Mononuclear cell (primary cell): ENCODE data around the gene TCHHL1. TPM values are rescaled to one million over a fixed set of nuclear protein-coding genes. Genes with fewer than 3 reads are reported as not detected.

Source experiments
- H3K27me3 ChIP-seq: 2 replicates; pipeline ENCODE4 v1.6.0; 2011; ENCODE audit warnings: low read length, control low read depth; ENCODE audit not compliant: insufficient read depth
- H3K4me1 ChIP-seq: 2 replicates; pipeline ENCODE4 v1.5.1; 2011; ENCODE audit warnings: mild to moderate bottlenecking, low read length, control low read depth; ENCODE audit not compliant: insufficient read depth
- H3K4me3 ChIP-seq: 2 replicates; pipeline ENCODE4 v1.5.1; 2011; ENCODE audit warnings: mild to moderate bottlenecking, low read length, moderate library complexity
- H3K9me3 ChIP-seq: 2 replicates; pipeline ENCODE4 v1.5.1; 2011; ENCODE audit warnings: low read depth, mild to moderate bottlenecking, control low read depth, low read length
- total RNA-seq: library from RNA; depleted of rRNA; stranded (reverse); fragments of >200 nt; gene quantifications from one replicate; pipeline ENCODE4 v1.2.3, GENCODE V29; 2012

TCHHL1 gene
- not detected for total RNA-seq

DNA sequence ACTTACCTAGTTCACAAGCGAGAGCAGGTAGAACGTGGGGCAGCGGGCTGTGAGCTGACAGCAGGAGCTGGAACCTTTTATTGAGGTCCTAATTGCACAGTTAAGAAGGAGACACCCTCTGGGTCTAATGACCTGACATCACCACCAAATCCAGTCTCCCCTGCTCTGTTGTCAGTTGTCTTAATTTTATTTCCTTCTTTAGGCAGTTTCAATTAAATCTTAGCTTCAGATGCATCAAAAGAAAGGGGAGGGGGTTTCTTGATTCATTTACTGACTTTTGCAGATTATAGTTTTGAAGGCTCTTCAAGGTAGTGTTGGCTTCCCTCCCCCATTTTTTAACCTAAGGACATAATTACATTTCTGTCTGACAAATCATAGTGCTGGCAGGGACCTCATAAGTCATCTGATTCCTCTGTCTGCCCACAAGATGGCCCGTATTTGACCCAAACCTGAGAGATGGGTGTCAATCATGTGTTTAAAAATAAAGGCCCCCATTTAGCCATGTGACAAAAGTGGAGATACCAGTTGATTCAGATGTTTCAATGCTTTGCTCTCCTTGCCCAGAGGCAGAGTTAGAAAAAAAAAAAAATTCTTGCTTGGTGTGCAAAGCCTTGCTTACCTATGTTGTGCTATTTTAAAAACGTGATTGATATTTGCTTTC is at the start of gene TCHHL1:
Gene TCHHL1, minus strand, starts transcription at position 51 of the 661 bp plus-strand sequence. CDS start 921 bp downstream, outside the sequence.
- H3K27me3 ChIP-seq = peaks cover 29% of the 10 kb centered on the region
- H3K4me1 ChIP-seq = no peaks in the 10 kb centered on the region
- peaks cover 9% of the 10 kb centered on the region for H3K9me3 ChIP-seq
- H3K4me3 ChIP-seq = no peak within 1 kb of the TSS

DNA sequence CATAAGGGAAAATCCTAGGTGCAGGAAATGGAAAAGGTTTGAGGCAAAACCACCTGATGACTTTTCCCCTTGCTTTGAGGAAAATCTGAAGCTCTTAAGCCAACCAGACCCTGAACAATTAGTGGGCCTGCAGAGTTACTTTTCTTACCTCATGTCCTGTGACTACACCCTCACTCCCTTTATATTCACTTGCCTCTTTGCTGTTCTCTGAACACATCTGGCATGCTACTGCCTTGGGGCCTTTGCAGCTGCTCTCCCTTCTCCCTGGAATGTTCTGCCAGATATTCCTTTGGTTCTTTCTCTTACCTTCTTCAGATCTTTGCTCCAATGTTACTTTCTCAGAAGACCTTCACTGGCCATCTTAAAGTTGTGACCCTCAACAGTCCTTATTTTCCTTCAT is 48.4 kb upstream of the TCHHL1 start:
- Histone ChIP-seq H3K4me3 (no peak overlapping the region), H3K4me1 (no peaks in the 10 kb centered on the region), H3K9me3 (peaks cover 12% of the 10 kb centered on the region), H3K27me3 (peaks cover 53% of the 10 kb centered on the region)

DNA sequence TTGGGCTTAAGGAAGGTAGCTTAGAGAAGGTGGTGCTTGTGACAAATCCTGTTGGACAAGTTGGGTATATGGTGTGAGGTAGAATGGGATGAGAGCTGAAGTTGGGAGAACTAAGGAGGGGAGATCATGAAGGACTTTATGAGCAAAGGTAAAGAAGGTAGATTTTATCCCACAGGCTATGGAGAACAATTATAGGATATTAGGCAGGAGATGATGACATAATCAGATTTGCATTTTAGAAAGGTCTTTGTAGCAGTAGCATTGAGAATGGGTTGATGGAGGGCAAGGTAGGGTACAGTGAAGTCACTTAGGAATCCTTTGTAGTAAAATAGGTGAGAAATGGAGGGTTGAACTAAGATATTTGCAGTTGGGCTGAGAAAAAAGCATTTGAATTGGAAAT is 41.3 kb upstream of the TCHHL1 start:
- no peak overlapping the region for H3K4me3 ChIP-seq
- H3K4me1 ChIP-seq = no peaks in the 10 kb centered on the region
- peaks cover 64% of the 10 kb centered on the region for H3K27me3 ChIP-seq
- peaks cover 12% of the 10 kb centered on the region for H3K9me3 ChIP-seq

DNA sequence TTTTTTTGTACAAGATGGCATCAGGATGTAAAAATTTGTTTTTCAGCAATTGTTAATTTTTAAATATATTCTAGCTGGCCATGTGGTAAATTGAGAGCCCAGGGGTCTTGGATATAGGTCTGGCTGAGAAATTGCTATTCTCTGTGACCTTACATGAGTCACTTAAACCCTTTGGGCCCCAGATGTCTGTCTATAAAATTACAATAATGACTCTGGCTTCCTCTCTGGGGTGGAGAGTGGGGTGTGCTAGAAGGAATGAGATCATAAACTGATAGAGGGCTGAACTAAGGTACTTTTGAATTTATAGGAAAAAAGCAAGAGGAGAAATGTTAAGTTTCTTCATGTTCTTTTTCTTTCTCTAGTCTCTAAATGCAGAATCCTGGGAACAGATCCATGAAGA is 38.8 kb upstream of the TCHHL1 start:
- no peaks in the 10 kb centered on the region for H3K4me1 ChIP-seq
- H3K27me3 ChIP-seq = peaks cover 52% of the 10 kb centered on the region
- peaks cover 2% of the 10 kb centered on the region for H3K9me3 ChIP-seq
- H3K4me3 ChIP-seq = no peak overlapping the region

DNA sequence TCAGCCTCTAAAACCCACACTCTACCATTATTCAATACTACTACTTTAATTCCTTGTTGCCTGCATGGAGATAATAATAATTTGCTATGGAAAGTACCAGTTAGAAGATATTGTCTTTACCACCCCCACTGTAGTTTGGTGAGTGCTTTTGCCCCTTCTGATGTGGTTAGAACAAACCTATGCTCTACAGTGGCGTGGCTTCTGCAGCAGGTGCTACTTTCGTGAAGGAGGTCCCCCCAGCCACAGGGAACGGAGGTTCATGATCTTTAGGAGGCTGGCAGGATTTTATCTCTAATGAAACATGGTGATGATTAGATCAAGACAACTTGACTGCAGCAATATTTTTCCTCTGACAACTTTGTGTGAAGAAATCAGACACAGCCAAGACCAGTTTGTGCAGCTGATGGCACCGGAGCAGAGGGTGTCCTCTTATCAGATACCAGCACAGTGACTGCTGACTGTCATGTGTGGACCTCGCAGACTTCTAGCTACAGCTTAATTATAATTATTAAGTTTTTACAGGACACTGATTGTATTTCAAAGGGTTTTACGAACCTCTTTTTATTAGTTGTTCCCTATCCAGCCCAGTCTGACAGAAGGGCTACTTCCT is 37.1 kb upstream of the TCHHL1 start:
- H3K9me3 ChIP-seq = no peaks in the 10 kb centered on the region

DNA sequence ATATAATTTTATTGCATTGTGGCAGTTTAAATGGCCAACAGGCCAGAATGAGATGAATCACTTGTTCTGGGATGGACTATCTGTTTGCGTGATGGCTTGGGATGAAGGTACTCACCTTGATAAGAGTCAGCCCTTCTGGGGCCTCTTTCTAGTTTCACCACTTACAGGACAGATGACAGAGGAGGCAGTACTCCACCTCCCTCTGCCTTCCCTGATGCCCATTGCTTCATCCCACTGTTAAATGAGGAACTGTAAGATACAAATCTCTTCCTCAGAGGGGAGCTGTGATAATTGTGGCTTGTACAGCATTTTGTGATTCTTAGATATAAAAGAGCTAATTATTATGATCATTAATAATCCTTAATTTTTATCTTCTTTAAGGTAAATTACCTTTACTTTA is 30.1 kb upstream of the TCHHL1 start:
- Histone ChIP-seq H3K27me3 (peaks cover 76% of the 10 kb centered on the region), H3K4me1 (no peaks in the 10 kb centered on the region), H3K9me3 (no peaks in the 10 kb centered on the region), H3K4me3 (no peak overlapping the region)

More for the DNA sequence above, 37.1 kb upstream of the TCHHL1 start:
- Histone ChIP-seq H3K4me1 (no peaks in the 10 kb centered on the region), H3K4me3 (no peak overlapping the region), H3K27me3 (peaks cover 58% of the 10 kb centered on the region)

DNA sequence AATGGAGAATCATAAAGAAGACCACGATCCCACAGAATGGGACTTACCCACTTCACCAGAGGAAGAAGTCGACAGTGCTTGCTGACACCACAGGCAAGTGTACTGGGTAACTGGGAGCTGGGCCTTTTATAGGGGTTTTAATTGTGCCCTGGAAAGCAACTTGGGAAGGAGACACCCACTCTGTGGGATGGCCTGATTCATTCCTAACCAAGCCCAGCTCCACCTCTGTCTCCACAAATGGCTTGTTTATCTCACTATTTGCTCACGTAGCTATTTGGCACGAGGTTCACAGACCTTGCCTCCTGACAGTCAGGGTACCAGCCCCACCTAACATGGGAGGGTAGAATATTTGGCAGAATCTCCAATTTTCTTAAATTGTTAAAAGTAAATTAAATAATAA is 26.5 kb upstream of the TCHHL1 start, which contains the start of gene TCHH:
Gene TCHH, minus strand, starts transcription at position 101 of the 400 bp plus-strand sequence. CDS start 1,364 bp downstream, outside the sequence.
- no peak within 1 kb of the TSS for H3K4me3 ChIP-seq
- peaks cover 25% of the 10 kb centered on the region for H3K4me1 ChIP-seq
- peaks cover 91% of the 10 kb centered on the region for H3K27me3 ChIP-seq
- no peaks in the 10 kb centered on the region for H3K9me3 ChIP-seq

DNA sequence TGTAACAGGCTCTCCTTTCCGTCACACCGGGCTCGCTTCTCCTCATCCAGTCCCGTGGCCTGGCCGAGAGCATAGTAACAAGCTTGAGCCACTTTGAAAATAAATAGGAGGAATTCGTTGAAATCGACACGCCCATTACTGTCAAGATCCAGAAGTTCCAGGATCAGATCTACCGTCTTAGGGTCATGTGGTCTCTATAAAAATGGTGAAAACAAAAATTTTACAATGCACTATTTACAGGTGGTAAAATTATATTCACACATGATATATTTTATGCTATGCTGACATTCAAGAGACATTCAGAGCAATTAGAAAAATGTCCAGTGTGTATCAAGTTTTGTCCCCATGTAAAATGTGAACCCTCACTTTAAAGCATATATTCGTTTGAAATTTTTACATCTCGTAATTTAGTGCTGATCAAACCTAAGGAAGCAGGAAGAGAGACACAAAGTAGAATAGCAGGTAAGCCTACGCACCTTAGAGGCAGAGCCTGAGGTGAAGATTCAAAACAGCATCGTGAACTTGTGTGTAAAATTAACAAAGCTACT is 24.1 kb upstream of the TCHHL1 start:
- Histone ChIP-seq H3K27me3 (peaks cover 94% of the 10 kb centered on the region), H3K4me3 (no peak overlapping the region), H3K9me3 (no peaks in the 10 kb centered on the region), H3K4me1 (peaks cover 47% of the 10 kb centered on the region)

DNA sequence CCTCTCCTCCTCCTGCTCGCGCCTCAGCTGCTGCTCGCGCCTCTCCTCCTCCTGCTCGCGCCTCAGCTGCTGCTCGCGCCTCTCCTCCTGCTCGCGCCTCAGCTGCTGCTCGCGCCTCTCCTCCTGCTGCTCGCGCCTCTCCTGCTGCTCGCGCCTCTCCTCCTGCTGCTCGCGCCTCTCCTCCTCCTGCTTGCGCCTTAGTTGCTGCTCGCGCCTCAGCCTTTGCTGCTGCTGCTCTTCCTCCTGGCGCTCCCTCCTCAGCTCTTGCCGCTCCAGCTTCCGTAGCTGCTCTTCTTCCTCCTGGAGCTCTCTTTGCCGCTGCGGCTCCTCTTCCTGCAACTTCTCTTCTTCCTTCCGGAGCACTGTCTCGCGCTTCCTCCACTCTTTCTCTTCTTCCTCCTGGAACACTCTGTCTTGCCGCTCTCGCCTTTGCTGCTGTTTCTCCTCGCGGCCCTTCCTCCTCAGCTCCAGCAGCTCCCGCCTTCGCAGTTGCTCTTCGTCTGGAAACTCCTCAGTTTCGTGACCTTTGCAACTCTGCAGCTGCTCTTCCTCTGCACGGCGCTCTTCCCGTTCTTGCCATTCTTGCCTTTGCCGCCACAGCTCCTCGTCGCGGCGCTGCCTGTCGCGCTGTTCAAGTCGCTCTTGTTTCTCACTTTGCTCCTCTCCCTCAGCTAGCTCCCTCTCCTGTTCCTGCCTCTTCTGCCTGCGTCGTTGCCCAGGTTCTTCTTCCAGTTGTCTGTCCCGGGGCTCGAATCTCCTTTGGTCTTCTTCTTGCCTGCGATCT is 23.4 kb upstream of the TCHHL1 start:
- peaks cover 94% of the 10 kb centered on the region for H3K27me3 ChIP-seq
- no peak overlapping the region for H3K4me3 ChIP-seq
- peaks cover 54% of the 10 kb centered on the region for H3K4me1 ChIP-seq
- H3K9me3 ChIP-seq = no peaks in the 10 kb centered on the region

DNA sequence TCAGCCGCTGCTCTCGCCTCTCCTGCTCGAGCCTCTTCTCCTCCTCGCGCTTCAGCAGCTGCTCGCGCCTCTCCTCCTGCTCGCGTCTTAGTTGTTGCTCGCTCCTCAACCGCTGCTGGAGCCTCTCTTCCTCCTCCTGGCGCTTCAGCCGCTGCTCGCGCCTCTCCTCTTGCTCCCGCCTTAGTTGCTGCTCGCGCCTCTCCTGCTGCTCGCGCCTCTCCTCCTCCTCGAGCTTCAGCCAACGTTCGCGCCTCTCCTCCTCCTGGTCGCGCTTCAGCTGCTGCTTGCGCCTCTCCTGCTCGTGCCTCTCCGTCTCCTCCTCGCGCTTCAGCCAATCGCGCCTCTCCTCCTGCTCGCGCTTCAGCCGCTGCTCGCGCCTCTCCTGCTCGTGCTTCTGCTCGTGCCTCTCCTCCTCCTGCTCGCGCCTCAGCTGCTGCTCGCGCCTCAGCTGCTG is 22.7 kb upstream of the TCHHL1 start:
- Histone ChIP-seq H3K4me1 (peaks cover 56% of the 10 kb centered on the region), H3K4me3 (peak overlapping the region; percentile 2), H3K9me3 (no peaks in the 10 kb centered on the region), H3K27me3 (peaks cover 96% of the 10 kb centered on the region)

DNA sequence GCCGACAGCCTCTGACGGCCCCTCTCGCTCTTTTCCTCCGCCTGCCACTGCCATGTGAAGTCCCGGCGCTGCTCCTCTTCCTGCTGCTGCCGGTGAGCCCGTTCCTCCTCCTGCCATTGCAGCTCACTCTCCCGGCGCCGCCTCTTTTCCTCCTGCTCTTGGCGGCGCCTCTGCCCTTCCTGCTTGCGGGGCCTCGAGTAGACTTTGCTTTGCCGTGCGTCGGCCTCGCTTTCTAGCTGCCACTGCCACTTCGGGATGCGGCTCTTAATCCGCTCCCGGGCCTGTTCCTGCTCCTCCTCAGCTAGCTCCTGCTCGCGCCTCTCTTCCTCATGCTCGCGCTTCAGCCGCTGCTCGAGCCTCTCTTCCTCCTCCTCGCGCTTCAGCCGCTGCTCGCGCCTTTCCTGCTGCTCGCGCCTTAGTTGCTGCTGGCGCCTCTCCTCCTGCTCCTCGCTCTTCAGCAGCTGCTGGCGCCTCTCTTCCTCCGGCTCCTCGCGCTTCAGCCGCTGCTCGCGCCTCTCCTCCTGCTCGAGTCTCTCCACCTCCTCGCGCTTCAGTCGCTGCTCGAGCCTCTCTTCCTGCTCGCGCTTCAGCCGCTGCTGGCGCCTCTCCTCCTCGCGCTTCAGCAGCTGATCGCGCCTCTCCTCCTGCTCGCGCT is 22.1 kb upstream of the TCHHL1 start:
- peak overlapping the region; percentile 2 for H3K4me3 ChIP-seq
- no peaks in the 10 kb centered on the region for H3K9me3 ChIP-seq
- peaks cover 96% of the 10 kb centered on the region for H3K27me3 ChIP-seq
- peaks cover 56% of the 10 kb centered on the region for H3K4me1 ChIP-seq

DNA sequence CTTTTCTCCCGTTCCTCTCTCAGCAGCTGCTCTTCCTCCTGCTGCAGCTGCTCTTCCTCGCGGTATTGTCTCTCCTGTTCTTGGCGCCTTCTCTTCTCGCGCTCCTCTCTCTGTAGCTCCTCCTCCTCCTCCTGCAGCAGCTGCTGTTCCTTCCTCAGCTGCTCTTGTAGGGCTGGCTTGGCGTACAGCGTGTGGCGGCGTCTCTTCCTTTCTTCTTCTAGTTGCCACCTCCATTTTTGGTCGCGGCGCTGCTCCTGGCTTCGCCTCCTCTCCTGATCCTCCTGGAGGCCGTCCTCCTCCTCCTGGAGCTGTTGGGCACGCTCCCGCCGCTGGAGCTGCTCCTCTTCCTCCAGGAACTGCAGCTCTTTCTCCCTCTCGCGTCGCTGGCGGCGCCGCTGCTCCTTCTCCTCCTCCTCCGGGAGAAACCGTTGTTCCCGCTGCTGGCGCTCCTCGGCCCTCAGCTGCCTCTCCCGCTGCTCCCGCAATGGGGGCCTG is 21.5 kb upstream of the TCHHL1 start:
- Histone ChIP-seq H3K4me1 (peaks cover 56% of the 10 kb centered on the region), H3K9me3 (no peaks in the 10 kb centered on the region), H3K4me3 (no peak overlapping the region), H3K27me3 (peaks cover 96% of the 10 kb centered on the region)

DNA sequence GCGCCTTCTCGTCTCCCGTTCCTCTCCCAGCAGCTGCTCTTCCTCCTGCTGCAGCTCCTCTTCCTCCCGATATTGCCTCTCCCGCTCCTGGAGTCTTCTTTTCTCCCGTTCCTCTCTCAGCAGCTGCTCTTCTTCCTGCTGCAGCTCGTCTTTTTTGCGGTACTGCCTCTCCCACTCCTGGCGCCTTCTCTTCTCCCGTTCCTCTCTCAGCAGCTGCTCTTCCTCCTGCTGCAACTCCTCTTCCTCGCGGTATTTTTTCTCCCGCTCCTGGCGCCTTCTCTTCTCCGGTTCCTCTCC is 21.1 kb upstream of the TCHHL1 start:
- peaks cover 56% of the 10 kb centered on the region for H3K4me1 ChIP-seq
- no peak overlapping the region for H3K4me3 ChIP-seq
- H3K27me3 ChIP-seq = peaks cover 96% of the 10 kb centered on the region
- H3K9me3 ChIP-seq = no peaks in the 10 kb centered on the region

DNA sequence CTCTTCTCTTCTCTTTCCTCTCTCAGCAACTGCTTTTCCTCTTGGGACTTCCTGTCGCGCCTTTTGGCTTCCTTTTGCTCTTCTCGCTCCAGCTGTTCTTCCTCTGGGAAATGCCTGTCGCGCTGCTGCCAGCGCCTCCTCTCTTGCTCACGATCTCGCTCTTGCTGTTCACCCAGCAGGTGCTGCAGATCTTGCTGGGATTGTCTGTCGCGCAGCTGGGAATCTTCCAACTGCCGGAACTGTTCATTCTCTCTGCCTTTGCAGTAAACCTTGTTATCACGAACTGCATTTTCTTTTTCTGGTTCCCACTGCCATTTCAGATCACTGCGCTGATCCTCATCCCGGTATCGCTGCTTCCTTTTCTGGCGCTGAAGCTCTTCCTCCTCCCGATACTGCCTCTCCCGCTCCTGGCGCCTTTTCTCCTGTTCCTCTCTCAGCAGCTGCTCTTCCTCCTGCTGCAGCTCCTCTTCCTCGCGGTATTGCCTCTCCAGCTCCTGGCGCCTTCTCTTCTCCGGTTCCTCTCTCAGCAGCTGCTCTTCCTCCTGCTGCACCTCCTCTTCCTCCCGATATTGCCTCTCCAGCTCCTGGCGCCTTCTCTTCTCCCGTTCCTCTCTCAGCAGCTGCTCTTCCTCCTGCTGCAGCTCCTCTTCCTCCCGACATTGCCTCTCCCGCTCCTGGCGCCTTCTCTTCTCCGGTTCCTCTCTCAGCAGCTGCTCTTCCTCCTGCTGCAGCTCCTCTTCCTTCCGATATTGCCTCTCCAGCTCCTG is 20.6 kb upstream of the TCHHL1 start:
- Histone ChIP-seq H3K27me3 (peaks cover 96% of the 10 kb centered on the region), H3K4me3 (no peak overlapping the region), H3K9me3 (no peaks in the 10 kb centered on the region), H3K4me1 (peaks cover 56% of the 10 kb centered on the region)
